IPS-NIHi7 (cell line): ENCODE data around the gene CDC42SE1.

Experiments
- DNase-seq: peaks from one replicate; pipeline ENCODE4 v3.0.0; 2012; ENCODE audit warnings: mixed read lengths; ENCODE audit errors: extremely low spot score

Gene CDC42SE1

DNA sequence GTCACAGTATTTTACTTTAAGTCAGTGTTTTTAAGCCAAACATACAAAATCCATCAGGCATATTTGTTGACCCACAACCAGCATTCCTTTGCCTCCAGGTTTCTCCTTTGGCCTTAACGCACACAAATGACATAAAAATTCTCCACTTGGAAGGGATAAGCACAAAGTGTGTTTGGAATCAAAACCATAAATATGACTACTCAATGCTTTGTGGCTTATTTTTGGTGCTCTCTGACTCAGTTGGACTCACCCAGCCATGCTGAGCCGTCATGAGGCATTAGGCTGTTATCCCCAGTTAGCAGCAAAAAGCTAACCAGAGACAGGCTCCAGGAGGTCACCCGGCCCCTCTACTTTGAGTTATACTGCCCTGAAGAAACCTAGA lies 50.2 kb downstream of the CDC42SE1 start:
- no peak for DNase-seq

DNA sequence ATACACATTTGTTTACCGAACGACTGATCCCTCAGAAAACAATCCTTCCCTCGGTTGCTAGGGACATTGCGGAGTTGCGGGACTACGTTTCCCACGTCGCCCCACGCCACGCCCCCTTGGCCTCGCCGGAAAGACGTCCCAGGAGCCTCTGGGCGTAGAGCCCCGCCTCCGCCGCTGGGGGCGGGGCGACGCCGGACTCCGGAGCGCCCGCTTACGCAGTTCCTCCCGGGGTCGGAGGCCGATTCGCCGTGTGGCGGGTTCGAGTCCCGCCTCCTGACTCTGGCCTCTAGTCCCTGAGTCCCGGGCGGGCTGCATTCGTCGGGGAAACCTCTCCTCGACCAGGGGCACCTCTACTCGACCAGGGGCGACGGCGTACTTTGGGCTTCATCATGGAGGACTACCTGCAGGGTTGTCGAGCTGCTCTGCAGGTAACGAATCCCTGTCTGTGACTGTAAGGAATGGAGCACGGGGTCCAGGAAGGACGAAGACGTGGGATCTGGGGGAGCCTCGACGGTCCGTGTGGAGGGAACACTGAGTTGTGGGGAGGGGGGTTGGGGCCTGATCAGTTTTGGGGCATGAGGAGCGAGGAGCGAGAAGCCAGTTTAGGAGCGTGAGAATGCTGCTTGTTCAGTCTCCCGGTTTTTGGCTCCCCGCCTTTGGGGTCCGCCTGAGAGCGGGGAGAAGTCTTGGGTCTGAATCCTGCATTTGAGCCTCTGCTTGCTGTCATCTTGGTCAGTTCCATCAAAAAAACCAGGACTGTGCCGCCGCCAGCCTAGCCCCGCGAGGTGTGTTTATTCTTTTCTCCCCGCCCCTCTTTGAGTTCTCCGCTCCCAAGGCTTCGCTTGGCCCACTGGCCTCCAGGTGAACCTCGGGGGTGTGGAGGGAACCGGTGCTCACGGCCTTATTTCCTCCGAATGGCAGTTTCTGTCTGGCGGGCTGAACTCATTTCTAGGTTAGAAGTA lies 50.9 kb downstream of the CDC42SE1 start, which contains the start of gene PRUNE1:
Gene PRUNE1 (plus strand): TSS at position 206 of the 962 bp plus-strand sequence. CDS start 184 bp downstream, at position 390.
- DNase-seq = peak; percentile 99

DNA sequence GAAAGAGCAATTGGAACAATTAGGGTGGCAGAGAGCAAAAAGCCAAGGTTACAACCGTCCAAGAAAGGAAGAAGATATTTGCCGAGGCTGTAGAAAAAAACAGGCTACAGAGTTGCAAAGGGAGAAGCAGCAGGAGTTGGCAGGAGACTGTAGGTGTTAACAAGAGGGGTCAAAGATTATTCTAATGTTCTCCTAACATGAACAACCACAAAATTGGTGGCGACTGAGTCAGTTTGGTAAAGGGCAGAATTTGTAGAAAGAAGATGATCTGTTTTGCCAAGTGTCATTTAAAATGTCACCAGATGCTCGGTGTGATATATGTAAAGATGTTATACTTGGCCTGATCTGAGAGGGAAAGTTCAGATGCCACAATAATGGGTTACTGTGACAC lies 51.6 kb downstream of the CDC42SE1 start:
- no peak for DNase-seq

DNA sequence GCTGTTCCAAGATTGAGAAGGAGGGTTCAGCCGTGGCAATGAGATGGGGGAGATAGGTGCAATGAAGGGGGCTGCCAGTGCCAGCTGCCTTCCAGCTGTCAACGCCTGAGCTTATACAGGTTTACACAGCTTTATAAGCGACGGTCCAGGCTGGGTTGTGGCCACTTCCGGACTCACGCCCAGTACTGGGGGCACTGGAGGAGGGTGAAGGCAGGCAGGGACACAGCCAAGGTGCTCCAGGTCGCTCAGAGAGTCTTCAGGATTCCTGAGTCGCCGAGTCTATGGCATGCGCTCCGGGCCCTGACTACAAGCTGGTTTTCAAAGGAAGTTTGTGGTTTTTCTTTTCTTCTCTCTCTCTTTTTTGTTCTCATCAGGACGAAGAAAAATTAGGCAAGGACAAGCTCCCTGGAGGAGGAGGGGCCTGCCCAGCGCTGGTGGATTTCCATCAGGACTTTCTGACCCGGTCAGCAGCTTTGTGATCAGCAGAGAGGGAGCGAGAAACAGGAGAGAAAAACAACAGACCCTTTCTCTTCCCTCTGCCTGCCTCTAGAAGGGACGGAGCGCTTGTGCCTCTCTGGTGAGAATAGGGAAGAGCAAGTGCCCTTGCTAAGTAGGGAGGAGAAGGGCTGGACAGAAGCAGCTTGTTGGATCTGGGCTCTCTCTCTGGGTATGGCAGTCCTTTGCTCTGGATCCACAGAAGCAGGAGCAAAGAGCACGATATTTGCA lies 52.9 kb downstream of the CDC42SE1 start, which contains the start of gene MINDY1:
Gene MINDY1 (minus strand): TSS at position 576 of the 726 bp plus-strand sequence. CDS start 4,285 bp downstream, outside the sequence.
- DNase-seq = peak; percentile 85

DNA sequence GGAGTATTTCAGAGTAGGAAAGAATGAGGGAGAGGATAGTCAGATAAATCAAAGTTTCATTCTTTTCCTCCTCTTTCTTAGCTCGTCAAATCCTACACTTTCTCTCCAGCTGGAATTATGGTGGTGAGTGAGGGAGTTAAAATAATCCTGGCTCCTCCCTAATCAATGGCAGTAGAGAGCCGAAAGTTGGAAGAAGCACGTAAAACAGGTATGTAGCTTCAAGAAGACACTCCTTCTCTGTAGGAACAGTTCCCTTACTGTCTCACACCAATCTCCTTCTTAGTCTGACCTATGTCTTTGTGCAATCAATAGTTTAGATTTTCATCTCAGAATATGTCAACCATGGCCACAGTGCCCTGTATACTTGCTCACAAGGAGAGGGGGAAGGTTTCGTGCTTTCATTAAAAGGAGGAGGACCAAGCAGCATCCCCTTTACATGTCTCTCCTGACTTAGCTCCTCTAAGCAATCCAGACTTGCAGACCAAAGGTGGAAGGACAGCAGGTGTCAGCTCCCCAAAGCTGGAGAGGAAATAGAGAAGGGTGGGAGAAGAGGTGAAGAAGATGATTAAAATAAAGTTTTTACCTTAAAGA lies 53.6 kb downstream of the CDC42SE1 start:
- no peak for DNase-seq

DNA sequence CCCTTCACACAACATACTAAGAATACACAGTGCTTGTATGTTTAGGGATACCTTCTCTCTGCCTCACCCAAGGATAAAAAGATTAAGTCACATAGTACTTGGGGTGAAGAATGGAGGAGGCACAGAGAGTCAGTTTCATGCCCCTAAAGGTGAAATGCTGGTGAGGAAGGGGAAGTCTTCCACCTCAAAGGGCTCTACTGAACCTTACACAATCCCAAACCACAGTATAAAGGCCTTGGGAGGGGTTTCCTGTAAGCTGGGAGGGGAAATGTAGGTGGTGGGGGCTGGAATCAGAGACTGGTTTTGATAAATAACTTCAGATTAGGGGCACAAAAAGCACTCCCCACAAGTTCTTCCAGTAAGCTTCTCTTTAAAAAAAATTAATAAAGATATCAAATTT lies 56.2 kb downstream of the CDC42SE1 start:
- DNase-seq = no peak

DNA sequence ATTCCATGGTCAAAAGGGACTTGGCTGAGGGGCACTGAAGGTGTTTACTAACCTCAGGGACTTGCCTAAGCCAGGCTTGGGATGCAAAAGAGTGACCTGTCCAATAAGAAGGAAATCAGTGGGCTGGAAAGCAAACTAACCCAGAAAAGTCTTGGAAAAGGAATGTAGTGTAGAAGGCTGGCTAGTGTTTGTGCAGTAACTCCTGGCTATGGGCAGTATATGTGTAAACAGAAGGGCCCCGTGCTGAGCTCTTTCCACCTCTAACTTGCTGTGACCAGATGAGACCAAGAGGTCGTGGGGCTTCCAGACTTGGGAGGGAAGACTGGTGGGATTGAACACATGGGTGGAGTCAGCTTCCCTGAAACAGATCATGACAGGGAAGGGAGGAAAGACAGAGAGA lies 56.8 kb downstream of the CDC42SE1 start:
- no peak for DNase-seq

DNA sequence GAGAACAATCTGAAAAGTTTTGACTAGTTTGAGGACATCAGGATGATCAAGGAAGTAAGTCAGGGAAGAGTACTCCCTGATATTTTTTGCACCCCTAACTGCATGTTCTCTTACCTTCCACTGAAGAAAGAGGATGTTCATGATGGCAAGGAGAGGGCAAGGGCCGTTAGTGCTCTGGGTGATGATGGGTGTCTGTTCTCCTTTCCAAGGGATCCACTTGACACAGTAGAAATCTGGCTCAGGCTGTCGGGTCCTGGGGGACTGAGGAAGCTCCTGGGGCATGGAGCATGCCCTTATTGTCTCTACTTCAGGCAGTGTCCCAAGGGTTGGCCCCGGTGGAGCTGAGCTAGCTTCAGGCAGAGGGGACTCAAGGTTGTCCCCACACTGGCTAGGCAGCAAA lies 57.4 kb downstream of the CDC42SE1 start:
- no peak for DNase-seq

DNA sequence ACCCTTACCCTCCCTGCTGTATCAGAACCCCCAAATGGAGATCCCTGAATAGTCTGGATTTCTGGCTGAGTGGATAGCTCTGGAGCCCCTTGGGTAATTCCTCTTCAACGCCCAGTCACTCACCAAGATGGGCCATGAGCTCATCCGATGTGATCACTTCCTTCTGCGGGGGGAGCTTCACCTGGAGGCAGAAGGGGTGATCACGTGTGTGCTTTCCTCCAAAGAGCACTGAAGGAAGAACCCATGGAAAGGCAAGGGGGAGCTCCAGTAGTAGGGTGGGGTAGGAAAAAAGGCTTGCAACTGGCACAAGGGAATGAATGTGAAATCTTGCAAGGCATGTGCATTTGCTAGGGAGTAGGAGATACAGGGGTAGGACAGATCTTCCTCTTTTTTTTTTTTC lies 57.8 kb downstream of the CDC42SE1 start:
- DNase-seq = no peak
